HG02943 (cell line): ENCODE data around the gene INPP5D.
"Not testable (repeated sequence)": the region's sequence is repeated elsewhere in the genome, so short reads cannot be mapped to it uniquely, and the experiment has no call there.

Source experiments
- ATAC-seq: cut with Tn5 transposase; IDR thresholded peaks from one replicate; pipeline ENCODE4 v1.9.1; 2021; ENCODE audit warnings: mild to moderate bottlenecking, low read depth, moderate library complexity; ENCODE audit not compliant: unreplicated experiment

The INPP5D gene

DNA sequence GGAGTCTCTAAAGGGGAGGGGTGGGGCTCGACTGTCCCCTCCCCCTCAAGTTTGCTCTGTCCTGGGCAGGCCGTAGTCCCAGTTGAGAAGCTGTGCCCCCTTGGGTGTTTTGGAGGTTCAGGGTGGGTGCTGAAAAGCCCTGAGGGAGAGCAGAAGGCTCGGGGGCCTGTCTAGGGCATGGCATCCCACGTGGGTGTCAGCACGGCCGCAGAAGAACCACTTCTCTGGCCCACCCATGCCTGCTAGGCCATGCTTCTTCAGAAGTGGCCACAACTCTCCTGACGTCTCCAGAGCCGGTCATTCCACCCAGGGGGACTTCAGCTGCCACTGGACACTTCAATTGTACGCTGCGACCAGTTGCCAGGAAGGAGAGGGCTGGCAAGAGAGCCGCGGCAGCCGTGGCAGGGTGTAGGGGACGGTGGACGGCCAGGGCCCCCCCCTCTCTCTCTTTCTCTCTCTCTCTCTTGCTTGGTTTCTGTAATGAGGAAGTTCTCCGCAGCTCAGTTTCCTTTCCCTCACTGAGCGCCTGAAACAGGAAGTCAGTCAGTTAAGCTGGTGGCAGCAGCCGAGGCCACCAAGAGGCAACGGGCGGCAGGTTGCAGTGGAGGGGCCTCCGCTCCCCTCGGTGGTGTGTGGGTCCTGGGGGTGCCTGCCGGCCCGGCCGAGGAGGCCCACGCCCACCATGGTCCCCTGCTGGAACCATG lies at the start of gene INPP5D:
Gene INPP5D, plus strand, starts transcription at position 546 of the 704 bp plus-strand sequence. Its CDS starts 137 bp downstream, at position 683.
- ATAC-seq, result peak; percentile 44

- ATAC-seq, result no peak
Measured at GRCh38 chr2:233010569-233011267, 49.4 kb upstream of the INPP5D start.

DNA sequence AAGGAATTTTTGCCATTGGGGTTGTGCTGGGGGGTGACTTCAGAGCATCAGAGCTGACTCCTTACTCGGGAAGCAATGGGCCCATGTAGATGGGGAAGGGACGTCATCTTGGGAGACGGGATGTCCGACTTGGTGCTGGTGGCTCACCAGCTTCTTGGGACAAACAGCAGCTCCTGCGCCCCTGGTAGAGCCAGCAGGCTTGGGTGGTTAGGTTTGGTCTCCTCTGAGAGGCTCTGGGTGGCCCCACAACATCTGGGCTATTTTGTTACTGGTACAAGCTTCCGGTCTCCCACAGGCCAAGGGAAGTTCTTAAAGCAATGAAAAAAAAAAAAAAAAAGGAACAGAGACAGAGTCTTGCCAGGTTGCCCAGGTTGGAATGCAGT lies 48.9 kb upstream of the INPP5D start:
- no peak for ATAC-seq

DNA sequence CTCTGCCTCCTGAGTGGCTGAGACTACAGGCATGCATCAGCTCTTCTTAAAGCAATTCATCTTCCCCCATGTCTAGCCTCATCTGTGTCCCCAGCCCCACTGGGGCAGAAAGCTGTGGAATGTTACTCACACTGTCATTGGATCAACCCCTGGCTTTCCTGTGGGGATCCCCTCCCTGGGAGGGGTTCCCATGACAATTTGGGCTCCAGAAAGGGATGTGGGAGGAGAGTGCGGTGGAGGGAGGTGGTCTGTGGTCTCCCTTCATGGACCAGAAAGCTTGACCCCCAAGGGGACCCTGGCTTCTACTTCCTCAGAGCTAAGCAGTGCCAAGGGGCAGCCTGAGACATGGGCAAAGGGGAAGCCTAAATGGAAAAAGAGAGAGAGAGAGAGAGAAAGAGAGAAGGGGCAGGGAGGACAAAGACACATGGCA lies 48.4 kb upstream of the INPP5D start:
- no peak for ATAC-seq

DNA sequence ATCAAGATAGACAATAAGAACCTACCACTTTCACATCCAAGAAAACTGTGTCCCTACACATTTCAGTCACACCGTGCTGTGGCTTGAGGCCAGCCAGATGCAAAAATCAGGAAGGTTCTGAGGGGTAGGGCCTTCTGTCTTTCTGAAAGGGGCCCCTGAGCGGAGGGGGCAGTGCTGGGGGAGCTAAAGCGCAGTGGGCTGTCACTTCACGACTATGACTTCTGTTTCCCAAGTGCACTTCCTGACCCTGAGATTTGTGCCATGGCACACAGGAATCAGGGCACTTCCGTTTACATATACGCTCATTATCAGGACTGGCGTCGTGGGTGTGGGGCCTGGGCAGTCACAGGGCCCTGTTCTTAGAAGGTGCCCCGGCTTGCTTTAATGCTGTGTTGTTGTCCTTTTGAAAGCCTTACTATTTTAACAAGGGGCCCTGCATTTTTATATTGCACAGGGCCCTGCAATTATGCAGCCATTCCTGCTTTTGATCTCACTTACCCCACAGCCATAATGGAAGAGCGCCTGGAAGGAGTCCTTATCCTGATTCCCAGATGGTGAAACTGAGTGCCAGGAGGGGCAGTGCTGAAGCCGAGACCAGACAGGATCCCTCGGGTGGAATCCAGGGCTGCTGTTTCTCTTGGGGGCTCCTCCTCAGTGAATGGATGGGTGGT lies 47.7 kb upstream of the INPP5D start:
- ATAC-seq, result no peak

GRCh38 chr2:233013027-233013461 lies 47.1 kb upstream of the INPP5D start, which contains the start of gene NGEF:
TSS of gene NGEF (minus strand) at chr2:233013256. CDS start at chr2:232974890, 38,366 bp downstream.
- ATAC-seq, result no peak

GRCh38 chr2:233013650-233014049 lies 46.5 kb upstream of the INPP5D start:
- no peak for ATAC-seq

- ATAC-seq, result no peak
Measured at GRCh38 chr2:233015019-233015645, 45.0 kb upstream of the INPP5D start.

DNA sequence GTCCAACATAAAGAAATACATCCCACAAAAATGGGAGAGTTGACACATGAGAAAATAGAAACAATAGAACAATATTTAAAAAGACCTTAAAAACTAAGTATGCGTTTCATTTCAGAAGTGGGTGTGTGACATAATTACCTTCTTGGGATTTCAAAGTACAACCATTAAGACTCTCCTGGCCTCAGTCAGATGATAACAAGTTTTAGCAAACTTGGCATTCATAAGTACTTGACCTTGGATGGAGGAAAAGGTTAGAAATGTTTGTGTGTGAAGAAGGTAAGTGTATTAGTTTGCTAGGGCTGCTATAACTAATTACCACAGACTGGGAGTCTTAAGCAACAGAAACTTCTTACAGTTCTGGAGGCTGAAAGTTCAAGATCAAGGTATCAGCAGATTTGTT lies 42.2 kb upstream of the INPP5D start:
- ATAC-seq, result no peak

GRCh38 chr2:233019610-233020009 lies 40.5 kb upstream of the INPP5D start:
- not testable (repeated sequence) for ATAC-seq

- no peak for ATAC-seq
Measured at GRCh38 chr2:233020454-233020853, 39.7 kb upstream of the INPP5D start.

DNA sequence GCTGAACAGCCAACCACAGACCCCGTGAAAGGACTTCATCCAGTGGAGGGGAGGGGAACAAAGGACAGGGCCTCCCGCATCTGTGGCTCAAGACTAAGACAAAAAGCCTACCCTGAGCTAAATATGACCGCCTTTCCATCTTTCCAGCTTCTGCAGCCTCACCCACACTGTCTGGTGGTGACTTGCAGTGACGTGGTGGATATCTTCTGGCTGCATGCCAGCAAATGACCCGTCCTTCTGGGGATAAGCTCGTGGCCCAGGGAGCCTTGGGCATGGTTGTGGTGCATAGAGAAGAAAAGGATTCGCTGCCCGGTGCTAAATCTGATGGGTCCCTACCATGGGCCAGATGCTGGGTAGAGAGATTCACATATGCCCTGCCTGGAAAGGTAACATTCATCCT lies 38.4 kb upstream of the INPP5D start:
- ATAC-seq, result no peak

DNA sequence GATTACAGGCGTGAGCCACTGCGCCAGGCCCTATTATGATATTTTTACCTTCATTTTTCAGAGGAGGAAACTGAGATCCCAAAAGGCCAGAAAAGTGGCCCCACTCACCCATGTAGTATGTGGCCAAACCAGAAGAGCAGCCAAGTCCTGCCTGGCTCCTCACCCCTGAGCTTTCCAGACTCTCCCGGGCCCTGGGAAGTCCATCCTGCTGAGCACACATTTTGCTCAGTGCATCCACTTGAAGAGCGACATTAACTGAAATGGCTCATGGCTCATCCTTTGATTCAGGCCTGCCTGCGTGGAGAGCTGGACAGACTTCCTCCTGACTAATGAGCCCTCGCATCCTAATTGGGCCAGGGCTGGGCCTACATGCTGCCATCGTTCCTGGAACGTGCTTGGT lies 37.6 kb upstream of the INPP5D start:
- no peak for ATAC-seq

DNA sequence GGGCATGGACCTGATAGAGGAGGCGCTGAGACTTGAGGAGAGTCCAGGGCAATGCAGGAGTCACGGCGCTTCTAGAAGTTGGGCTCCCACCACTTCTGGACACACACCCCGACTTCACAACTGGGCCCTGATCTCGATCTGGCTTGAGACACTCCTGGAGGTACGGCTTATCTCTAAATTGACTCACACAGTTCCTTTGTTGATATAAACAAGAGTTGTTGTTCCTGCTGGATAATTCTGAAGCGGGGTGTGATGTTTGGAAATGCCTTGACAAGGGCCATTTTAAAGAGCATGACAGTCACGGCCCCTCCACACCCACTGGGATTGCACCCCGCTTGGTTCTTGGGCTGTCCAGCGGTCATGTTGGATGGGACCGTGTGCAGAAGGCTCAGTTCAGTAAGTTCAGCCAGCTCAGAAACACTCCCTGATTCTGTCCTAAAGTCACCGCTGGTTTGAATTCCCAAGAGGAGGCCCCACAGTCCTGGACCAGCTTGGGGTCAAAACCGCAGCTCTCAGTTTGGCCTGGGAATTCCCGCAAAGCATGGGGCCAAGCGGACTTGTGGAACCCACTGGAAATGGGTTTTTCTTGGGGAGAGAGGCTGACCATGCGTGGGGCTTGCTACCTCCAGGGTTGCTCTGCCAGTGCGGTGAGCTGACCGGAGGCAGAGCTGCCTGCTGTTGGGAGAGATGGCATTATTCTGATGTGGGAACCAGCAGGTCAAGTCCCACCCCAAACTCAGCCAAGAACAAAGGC lies 37.0 kb upstream of the INPP5D start:
- no peak for ATAC-seq

GRCh38 chr2:233023761-233024410 lies 36.3 kb upstream of the INPP5D start:
- no peak for ATAC-seq

DNA sequence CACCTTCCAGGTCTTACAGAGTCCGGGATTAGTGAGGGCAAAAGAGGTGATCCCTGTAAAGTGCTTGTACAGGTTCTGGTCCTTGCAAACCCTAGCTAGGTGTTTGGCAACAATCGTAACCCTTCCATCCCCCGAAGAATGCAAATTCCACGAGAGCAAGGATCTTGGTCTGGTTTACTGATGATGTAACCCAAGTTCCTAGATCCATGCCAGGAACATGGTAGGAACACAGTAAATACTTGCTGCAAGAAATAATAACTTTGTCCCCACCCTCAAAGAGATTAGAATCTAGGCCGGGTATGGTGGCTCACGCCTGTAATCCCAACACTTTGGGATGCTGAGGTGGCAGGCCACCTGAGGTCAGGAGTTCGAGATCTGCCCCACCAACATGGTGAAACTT lies 34.4 kb upstream of the INPP5D start:
- no peak for ATAC-seq

GRCh38 chr2:233026198-233026813 lies 33.8 kb upstream of the INPP5D start:
- no peak for ATAC-seq

GRCh38 chr2:233029321-233029720 lies 30.8 kb upstream of the INPP5D start:
- ATAC-seq, result no peak
